HepG2 (cell line): ENCODE measurements around the gene GRAP. TPM values are rescaled to one million over a fixed set of nuclear protein-coding genes. Genes with fewer than 3 reads are reported as not detected.
A peak's percentile ranks its signal among the peaks of the same experiment; 100 is the strongest.

ENCODE experiments used
- ARID4A ChIP-seq: sonication (generic); formaldehyde crosslinking; IDR thresholded peaks from 2 replicates; pipeline ENCODE4 v1.5.0; 2020; ENCODE audit warnings: mild to moderate bottlenecking, missing genetic modification reagents, borderline replicate concordance
- HNF1B ChIP-seq: sonication (generic); formaldehyde crosslinking; IDR thresholded peaks from 2 replicates; pipeline ENCODE4 v1.5.1; 2020; ENCODE audit warnings: mild to moderate bottlenecking, moderate library complexity, missing genetic modification reagents
- KLF16 ChIP-seq, 2 experiments: sonication (generic) in 1 of 2; formaldehyde crosslinking in 1 of 2; IDR thresholded peaks; 2 replicates each; pipeline versions ENCODE4 v1.6.1 to v1.8.0; 2016 to 2023; ENCODE audit warnings: missing genetic modification reagents in 2 of 2, missing compliant biosample characterization in 1 of 2
- LCORL ChIP-seq, 2 experiments: fragments of 450-650 bp in 1 of 2; sonication (generic) in 1 of 2; formaldehyde crosslinking in 1 of 2; IDR thresholded peaks; 2 replicates each; pipeline versions ENCODE4 v1.5.0 to v1.6.1; 2017 to 2020; ENCODE audit warnings: antibody characterized with exemption in 1 of 2, missing genetic modification reagents in 1 of 2
- MED1 ChIP-seq: sonication (generic); formaldehyde crosslinking; IDR thresholded peaks from 2 replicates; pipeline ENCODE4 v1.4.0; 2020; ENCODE audit warnings: missing genetic modification reagents
- MTERF4 ChIP-seq: sonication (generic); formaldehyde crosslinking; IDR thresholded peaks from 2 replicates; pipeline ENCODE4 v1.8.0; 2023; ENCODE audit warnings: mild to moderate bottlenecking, missing genetic modification reagents
- POGZ ChIP-seq: sonication (generic); formaldehyde crosslinking; IDR thresholded peaks from 2 replicates; pipeline ENCODE4 v1.4.0; 2020; ENCODE audit warnings: mild to moderate bottlenecking, missing genetic modification reagents
- TEF ChIP-seq: sonication (generic); formaldehyde crosslinking; IDR thresholded peaks from 2 replicates; pipeline ENCODE4 v1.5.0; 2020; ENCODE audit warnings: missing genetic modification reagents
- ZBTB21 ChIP-seq: sonication (generic); formaldehyde crosslinking; IDR thresholded peaks from 2 replicates; pipeline ENCODE4 v1.4.0; 2020; ENCODE audit warnings: missing genetic modification reagents
- ZNF276 ChIP-seq: sonication (generic); formaldehyde crosslinking; IDR thresholded peaks from 2 replicates; pipeline ENCODE4 v1.4.0; 2020; ENCODE audit warnings: mild to moderate bottlenecking, low read depth, missing genetic modification reagents
- ZNF3 ChIP-seq: IDR thresholded peaks from 2 replicates; pipeline ENCODE4 v1.7.0; 2017; ENCODE audit warnings: inconsistent platforms
- ZNF530 ChIP-seq: sonication (generic); formaldehyde crosslinking; IDR thresholded peaks from 2 replicates; pipeline ENCODE4 v1.5.0; 2020; ENCODE audit warnings: low read depth, mild to moderate bottlenecking, missing genetic modification reagents
- ZNF569 ChIP-seq: sonication (generic); formaldehyde crosslinking; IDR thresholded peaks from 2 replicates; pipeline ENCODE4 v1.5.0; 2020; ENCODE audit warnings: mild to moderate bottlenecking, missing genetic modification reagents, moderate library complexity, borderline replicate concordance
- ZNF576 ChIP-seq: sonication (generic); formaldehyde crosslinking; IDR thresholded peaks from 2 replicates; pipeline ENCODE4 v1.4.0; 2020; ENCODE audit warnings: mild to moderate bottlenecking, missing genetic modification reagents
- ZNF800 ChIP-seq: sonication (generic); formaldehyde crosslinking; IDR thresholded peaks from 2 replicates; pipeline ENCODE4 v1.4.0; 2020; ENCODE audit warnings: missing genetic modification reagents
- polyA plus RNA-seq, 8 experiments: library from polyadenylated mRNA; depleted of rRNA in 3 of 8; stranded (reverse) in 7 of 8; unstranded in 1 of 8; fragments of >200 nt; fragmentation: Illumina TruSeq in 4 of 8; extraction: Trizol in 4 of 8; gene quantifications; 2 replicates each; pipeline versions ENCODE4 v1.2.1 to v1.2.3, GENCODE V29; 2011 to 2016; ENCODE audit warnings: low read depth in 4 of 8, missing spikeins in 1 of 8, mixed read lengths in 1 of 8; ENCODE audit not compliant: insufficient read depth in 1 of 8
- total RNA-seq, 5 experiments: library from RNA; depleted of rRNA; stranded (reverse); fragments of >200 nt; fragmentation: Illumina TruSeq; extraction: Trizol; gene quantifications; 2 replicates each; pipeline ENCODE4 v1.2.3, GENCODE V29; 2016; ENCODE audit warnings: low read depth in 1 of 5

GRAP gene
- total and polyA plus RNA-seq, 2 of the 13 experiments (the other 11 are each of a cell fraction or from before 2014, with no cell fraction given), result 0.77 to 1.7 TPM

- no peak for TF ChIP-seq ZNF576
- peak; percentile 59; the same call in 1 of the 2 replicates for TF ChIP-seq HNF1B
- no peak for TF ChIP-seq MTERF4
- TF ChIP-seq ZNF276 (CRISPR knock-in tag), result no peak
- TF ChIP-seq MED1 (CRISPR knock-in tag), result peak; percentile 90
- TF ChIP-seq ZNF3 (CRISPR knock-in tag), result peak; percentile 81
- TF ChIP-seq LCORL (IDR thresholded peaks at IDR 0.05), result 0 out of 2 replicates have a peak, but pooled peaks have one; percentile 11
- TF ChIP-seq LCORL (CRISPR knock-in tag; IDR thresholded peaks at IDR 0.05), result peak; percentile 87
- TF ChIP-seq ZNF800 (CRISPR knock-in tag), result no peak
- TF ChIP-seq ZBTB21 (CRISPR knock-in tag), result 0 out of 2 replicates have a peak, but pooled peaks have one; percentile 44
- TF ChIP-seq ZNF569 (CRISPR knock-in tag), result no peak
- TF ChIP-seq ARID4A, result peak; percentile 48; the same call in 1 of the 2 replicates
- TF ChIP-seq ZNF530 (CRISPR knock-in tag), result no peak
- peak in 1 of 2 experiments; percentile 28; a peak in 1 of 4 replicates for TF ChIP-seq KLF16 (CRISPR knock-in tag; IDR thresholded peaks at IDR 0.05)
- no peak for TF ChIP-seq POGZ
- TF ChIP-seq TEF (CRISPR knock-in tag), result no peak
These were observed 40.8 kb downstream of the GRAP start (continued) for GRCh38 chr17:19005789-19006430.
